ENCODE data around the gene RAB3GAP2.

RAB3GAP2 gene

GRCh38 chr1:220298470-220299205, 26.4 kb upstream of the RAB3GAP2 start:
- DNase-seq (ENCODE audit: extremely low read depth, low read depth), result no peak
- TF ChIP-seq CTCF (IDR thresholded peaks at IDR 0.05; ENCODE audit: low read depth, low read length), result no peak

- TF ChIP-seq CTCF (IDR thresholded peaks at IDR 0.05; ENCODE audit: low read depth, low read length), result no peak
- DNase-seq (ENCODE audit: extremely low read depth, low read depth), result no peak
These were observed 24.7 kb upstream of the RAB3GAP2 start for GRCh38 chr1:220296981-220297380.

- DNase-seq (ENCODE audit: extremely low read depth, low read depth), result no peak
These were observed 22.6 kb upstream of the RAB3GAP2 start for GRCh38 chr1:220294846-220295301.

GRCh38 chr1:220291580-220291979, 19.3 kb upstream of the RAB3GAP2 start:
- DNase-seq (ENCODE audit: extremely low read depth, low read depth), result no peak
- no peak for TF ChIP-seq CTCF (IDR thresholded peaks at IDR 0.05; ENCODE audit: low read depth, low read length)

More at GRCh38 chr1:220294846-220295301, 22.6 kb upstream of the RAB3GAP2 start:
- no peak for TF ChIP-seq CTCF (IDR thresholded peaks at IDR 0.05; ENCODE audit: low read depth, low read length)

- TF ChIP-seq CTCF (IDR thresholded peaks at IDR 0.05; ENCODE audit: low read depth, low read length), result no peak
- DNase-seq (ENCODE audit: extremely low read depth, low read depth), result no peak
These were observed 18.0 kb upstream of the RAB3GAP2 start for GRCh38 chr1:220290140-220290761.

GRCh38 chr1:220287129-220287528, 14.9 kb upstream of the RAB3GAP2 start:
- no peak for DNase-seq (ENCODE audit: extremely low read depth, low read depth)
- TF ChIP-seq CTCF (IDR thresholded peaks at IDR 0.05; ENCODE audit: low read depth, low read length), result no peak

- no peak for DNase-seq (ENCODE audit: extremely low read depth, low read depth)
- no peak for TF ChIP-seq CTCF (IDR thresholded peaks at IDR 0.05; ENCODE audit: low read depth, low read length)
These were observed 11.4 kb upstream of the RAB3GAP2 start for GRCh38 chr1:220283625-220284024.
